Osteoblast (primary cell): ENCODE data around the gene UBE2L3. TPM values are rescaled to one million over a fixed set of nuclear protein-coding genes. Genes with fewer than 3 reads are reported as not detected.

Source experiments
- DNase-seq: peaks from one replicate; pipeline ENCODE4 v3.0.0; 2011; ENCODE audit warnings: low spot score, mixed read lengths; ENCODE audit not compliant: insufficient read length; ENCODE audit errors: missing footprints
- H2AFZ ChIP-seq: 2 replicates; pipeline ENCODE4 v1.6.0; 2011; ENCODE audit warnings: mild to moderate bottlenecking, low read length
- H3K27ac ChIP-seq: 2 replicates; pipeline ENCODE4 v1.5.1; 2011; ENCODE audit warnings: mild to moderate bottlenecking, low read depth, low read length, moderate library complexity
- H3K27me3 ChIP-seq: 2 replicates; pipeline ENCODE4 v1.6.0; 2012; ENCODE audit warnings: mild to moderate bottlenecking, control low read depth, inconsistent platforms, low read length, moderate library complexity; ENCODE audit not compliant: insufficient read depth
- H3K36me3 ChIP-seq: 2 replicates; pipeline ENCODE4 v1.5.1; 2011; ENCODE audit warnings: mild to moderate bottlenecking, low read length, control low read depth, moderate library complexity; ENCODE audit not compliant: insufficient read depth
- H3K4me1 ChIP-seq: 2 replicates; pipeline ENCODE4 v1.5.1; 2011; ENCODE audit warnings: mild to moderate bottlenecking, low read length, control low read depth, moderate library complexity; ENCODE audit not compliant: insufficient read depth
- H3K4me2 ChIP-seq: 2 replicates; pipeline ENCODE4 v1.6.0; 2011; ENCODE audit warnings: mild to moderate bottlenecking, low read length; ENCODE audit not compliant: insufficient read depth
- H3K4me3 ChIP-seq: fragments of 200-600 bp; sonication (generic); 3 replicates; pipeline ENCODE4 v1.5.1; 2012; ENCODE audit warnings: mild to moderate bottlenecking, low read length, inconsistent platforms; ENCODE audit not compliant: insufficient read depth
- H3K79me2 ChIP-seq: 2 replicates; pipeline ENCODE4 v1.6.0; 2012; ENCODE audit warnings: mild to moderate bottlenecking, low read length, control low read depth, inconsistent platforms; ENCODE audit not compliant: insufficient read depth
- H3K9me3 ChIP-seq: 2 replicates; pipeline ENCODE4 v1.5.1; 2011; ENCODE audit warnings: low read depth, low read length, control low read depth
- H4K20me1 ChIP-seq: 2 replicates; pipeline ENCODE4 v1.6.0; 2012; ENCODE audit warnings: mild to moderate bottlenecking, low read length, control low read depth; ENCODE audit not compliant: insufficient read depth
- CTCF ChIP-seq: IDR thresholded peaks from 2 replicates; pipeline ENCODE4 v1.5.1; 2011; ENCODE audit warnings: mild to moderate bottlenecking, low read depth, low read length, moderate library complexity; ENCODE audit errors: extremely low read depth
- small RNA-seq: library from RNA; depleted of rRNA; stranded (forward); fragments of <200 nt; gene quantifications from one replicate; pipeline ENCODE3, GENCODE V24; 2012
- total RNA-seq: library from RNA; depleted of rRNA; stranded (reverse); fragments of >200 nt; gene quantifications from 2 replicates; pipeline ENCODE4 v1.2.3, GENCODE V29; 2012

The UBE2L3 gene
- total RNA-seq, 1 donor: 40.2 TPM

DNA sequence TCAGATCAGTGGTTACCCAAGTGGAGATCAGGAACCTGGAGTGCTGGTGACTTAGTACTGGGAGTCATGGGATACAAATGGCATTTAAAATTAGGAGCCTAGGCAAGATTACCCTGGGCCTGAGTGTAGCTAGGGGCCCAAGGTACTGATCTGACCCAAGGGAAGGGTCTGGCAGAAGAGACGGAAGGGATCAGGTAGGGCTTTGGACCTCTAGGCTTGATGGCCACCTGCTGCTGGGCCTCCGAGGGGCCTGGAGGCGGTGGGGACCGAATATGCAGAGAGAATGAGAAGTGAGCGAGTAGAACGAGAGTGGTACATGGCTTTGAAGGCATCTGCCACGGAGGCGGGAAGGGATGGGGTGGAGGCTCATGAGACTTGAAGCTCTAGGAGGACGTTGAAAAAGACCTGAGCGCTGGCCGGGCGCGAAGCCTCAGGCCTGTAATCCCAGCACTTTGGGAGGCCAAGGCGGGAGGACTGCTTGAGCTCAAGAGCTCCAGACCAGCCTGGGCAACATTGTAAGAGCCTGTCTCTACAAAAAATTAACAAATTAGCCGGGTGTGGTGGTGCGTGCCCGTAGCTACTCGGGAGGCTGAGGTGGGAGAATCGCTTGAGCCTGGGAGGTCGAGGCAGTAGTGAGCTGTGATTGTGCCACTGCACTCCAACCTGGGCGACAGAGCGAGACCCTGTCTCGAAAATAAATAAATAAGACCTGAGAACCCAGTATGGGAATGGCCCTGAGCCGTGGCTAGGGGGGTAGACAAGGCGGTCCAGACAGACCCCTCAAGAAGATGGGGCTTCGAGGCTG lies 97.7 kb downstream of the UBE2L3 start:
- Histone ChIP-seq H3K4me3 (peak overlapping the region; percentile 98), H2AFZ (peak overlapping the region; percentile 99), H3K27me3 (peaks cover 8% of the 10 kb centered on the region), H3K79me2 (peaks cover 32% of the 10 kb centered on the region), H3K4me1 (peaks cover 4% of the 10 kb centered on the region), H4K20me1 (no peaks in the 10 kb centered on the region), H3K27ac (peak overlapping the region; percentile 90), H3K9me3 (no peaks in the 10 kb centered on the region), H3K36me3 (peaks cover 2% of the 10 kb centered on the region), H3K4me2 (peak overlapping the region; percentile 96)
- no peak for TF ChIP-seq CTCF
- peak; percentile 18 for DNase-seq

GRCh38 chr22:21666786-21667185 lies 99.3 kb downstream of the UBE2L3 start:
- DNase-seq: peak; percentile 47
- Histone ChIP-seq H3K4me1 (peaks cover 4% of the 10 kb centered on the region), H2AFZ (no peak overlapping the region), H3K27me3 (no peaks in the 10 kb centered on the region), H3K9me3 (no peaks in the 10 kb centered on the region), H3K4me2 (peak overlapping the region; percentile 96), H4K20me1 (no peaks in the 10 kb centered on the region), H3K36me3 (peaks cover 17% of the 10 kb centered on the region), H3K79me2 (peaks cover 39% of the 10 kb centered on the region), H3K27ac (no peak overlapping the region), H3K4me3 (peak overlapping the region; percentile 98)
- TF ChIP-seq CTCF: no peak

GRCh38 chr22:21669026-21669425 lies 101.5 kb downstream of the UBE2L3 start:
- no peak overlapping the region for H3K27ac ChIP-seq
- TF ChIP-seq CTCF: no peak
- no peaks in the 10 kb centered on the region for H3K27me3 ChIP-seq
- no peak overlapping the region for H3K4me3 ChIP-seq
- peak; percentile 3 for DNase-seq
- H3K9me3 ChIP-seq: no peaks in the 10 kb centered on the region
- H3K36me3 ChIP-seq: peaks cover 33% of the 10 kb centered on the region
- no peak overlapping the region for H3K4me2 ChIP-seq
- peaks cover 39% of the 10 kb centered on the region for H3K79me2 ChIP-seq
- H3K4me1 ChIP-seq: peaks cover 4% of the 10 kb centered on the region
- H4K20me1 ChIP-seq: peaks cover 3% of the 10 kb centered on the region
- H2AFZ ChIP-seq: no peak overlapping the region

DNA sequence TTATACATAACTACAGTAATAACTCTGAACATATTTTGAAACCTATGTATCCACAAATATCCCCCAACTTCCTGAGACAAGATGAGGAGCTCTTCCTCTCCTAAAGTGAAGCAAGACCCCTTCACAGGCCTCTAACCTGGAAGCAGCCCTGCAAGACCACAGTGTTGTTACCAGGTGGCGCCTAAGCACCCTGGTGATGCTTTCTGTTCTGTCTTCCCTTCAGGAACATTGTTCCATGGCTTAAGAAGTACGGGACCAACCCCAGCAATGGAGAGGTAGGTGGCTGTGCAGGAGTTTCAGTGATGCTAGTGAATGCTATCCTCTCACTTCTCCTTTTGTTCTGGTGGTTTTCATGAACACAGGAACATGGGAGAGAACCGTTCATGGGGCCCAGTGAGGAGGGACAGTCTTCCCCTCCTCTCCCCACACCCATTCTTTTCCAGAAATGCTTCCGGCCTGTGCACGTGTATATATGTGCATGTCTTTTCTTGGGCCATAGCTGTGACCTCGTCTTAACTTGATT lies 104.7 kb downstream of the UBE2L3 start:
- no peak for TF ChIP-seq CTCF
- Histone ChIP-seq H3K36me3 (peaks cover 37% of the 10 kb centered on the region), H3K79me2 (peaks cover 28% of the 10 kb centered on the region), H4K20me1 (peaks cover 3% of the 10 kb centered on the region), H2AFZ (no peak overlapping the region), H3K4me2 (no peak overlapping the region), H3K4me3 (no peak overlapping the region), H3K9me3 (no peaks in the 10 kb centered on the region), H3K27ac (no peak overlapping the region), H3K4me1 (no peaks in the 10 kb centered on the region), H3K27me3 (no peaks in the 10 kb centered on the region)
- DNase-seq: peak; percentile 71

Small RNA genes lying within 50 kb of the gene (small RNA-seq; reads per million reads assigned to genes)
- gene MIR301B (4.2 reads per million, percentile 84 among the genes with 10 or more reads in this experiment), gene RF00492 (not detected), gene RN7SKP221 (not detected)

Other genes with a start within 250 kb of the UBE2L3 start
- 0.29 TPM in 1 of 2 replicates, not detected in the other for gene RIMBP3B, start 184.0 kb upstream of the UBE2L3 start, total RNA-seq
- gene HIC2, start 150.3 kb upstream of the UBE2L3 start, total RNA-seq: 1.4 and 2.1 TPM in 2 replicates
- 0.59 and 0.72 TPM in 2 replicates for gene TMEM191C, start 100.3 kb upstream of the UBE2L3 start, total RNA-seq
- 0.29 and 0.36 TPM in 2 replicates for gene RIMBP3C, start 16.3 kb upstream of the UBE2L3 start, total RNA-seq
- 15.6 and 25.0 TPM in 2 replicates for gene YDJC, start 62.3 kb downstream of the UBE2L3 start, total RNA-seq
- 0.29 and 0.36 TPM in 2 replicates for gene CCDC116, start 65.0 kb downstream of the UBE2L3 start, total RNA-seq
- 10.5 and 13.3 TPM in 2 replicates for gene SDF2L1, start 74.6 kb downstream of the UBE2L3 start, total RNA-seq
- gene PPIL2, start 98.3 kb downstream of the UBE2L3 start, total RNA-seq: 25.3 and 29.2 TPM in 2 replicates
- 1.8 and 2.2 TPM in 2 replicates for gene YPEL1, start 168.1 kb downstream of the UBE2L3 start, total RNA-seq